GM21576 (cell line): ENCODE data around the gene TRAPPC2.
"Not testable (repeated sequence)": the region's sequence is repeated elsewhere in the genome, so short reads cannot be mapped to it uniquely, and the experiment has no call there.

Experiments
- ATAC-seq: cut with Tn5 transposase; IDR thresholded peaks from one replicate; pipeline ENCODE4 v1.9.1; 2021; ENCODE audit warnings: mild to moderate bottlenecking, moderate library complexity; ENCODE audit not compliant: unreplicated experiment

The TRAPPC2 gene

GRCh38 chrX:13673016-13673415 is 61.4 kb downstream of the TRAPPC2 start:
- ATAC-seq = no peak

GRCh38 chrX:13670197-13670596 is 64.2 kb downstream of the TRAPPC2 start:
- ATAC-seq = no peak

GRCh38 chrX:13669755-13670154 is 64.7 kb downstream of the TRAPPC2 start:
- not testable (repeated sequence) for ATAC-seq

GRCh38 chrX:13669246-13669737 is 65.1 kb downstream of the TRAPPC2 start:
- peak; percentile 83 for ATAC-seq

GRCh38 chrX:13667919-13668318 is 66.5 kb downstream of the TRAPPC2 start:
- no peak for ATAC-seq

- no peak for ATAC-seq
Observed at GRCh38 chrX:13666836-13667235, 67.6 kb downstream of the TRAPPC2 start.

GRCh38 chrX:13664020-13664419 is 70.4 kb downstream of the TRAPPC2 start:
- ATAC-seq = no peak

- no peak for ATAC-seq
Observed at GRCh38 chrX:13662355-13662791, 72.0 kb downstream of the TRAPPC2 start.
